ENCODE results near the gene C1orf105.
"Not testable (repeated sequence)": the region's sequence is repeated elsewhere in the genome, so short reads cannot be mapped to it uniquely, and the experiment has no call there.

Gene C1orf105, protein sequence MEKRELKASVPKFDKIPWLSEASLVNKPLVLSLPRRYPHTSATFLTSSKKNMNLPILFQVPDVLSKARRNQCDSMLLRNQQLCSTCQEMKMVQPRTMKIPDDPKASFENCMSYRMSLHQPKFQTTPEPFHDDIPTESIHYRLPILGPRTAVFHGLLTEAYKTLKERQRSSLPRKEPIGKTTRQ

DNA sequence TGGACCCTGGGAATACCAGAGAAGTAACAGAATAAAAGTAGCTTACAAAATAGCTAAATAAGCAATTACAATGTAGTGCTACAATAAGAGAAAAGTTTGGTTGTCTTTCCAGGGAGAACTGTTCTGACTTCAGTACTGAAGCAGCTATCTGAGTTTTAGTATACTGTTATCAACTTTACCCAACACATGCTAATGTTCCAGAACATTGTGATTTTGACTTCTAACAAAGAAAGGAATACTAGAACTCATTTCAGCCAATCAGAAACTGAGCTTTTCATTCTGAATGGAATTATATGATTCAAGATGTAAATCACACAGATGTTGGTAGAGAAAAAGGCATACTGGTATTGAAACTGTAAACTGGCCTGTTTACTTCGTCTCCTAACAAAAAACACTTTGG is at the start of gene C1orf105:
TSS of gene C1orf105 (plus strand) at position 301 of the 400 bp plus-strand sequence. CDS start 201 bp downstream, outside the sequence.
- DNase-seq (ENCODE audit: low read depth in 3 of 3): no peak

- DNase-seq (ENCODE audit: low read depth in 3 of 3): not testable (repeated sequence)
Measured at GRCh38 chr1:172371646-172372045, 48.8 kb upstream of the C1orf105 start.

DNA sequence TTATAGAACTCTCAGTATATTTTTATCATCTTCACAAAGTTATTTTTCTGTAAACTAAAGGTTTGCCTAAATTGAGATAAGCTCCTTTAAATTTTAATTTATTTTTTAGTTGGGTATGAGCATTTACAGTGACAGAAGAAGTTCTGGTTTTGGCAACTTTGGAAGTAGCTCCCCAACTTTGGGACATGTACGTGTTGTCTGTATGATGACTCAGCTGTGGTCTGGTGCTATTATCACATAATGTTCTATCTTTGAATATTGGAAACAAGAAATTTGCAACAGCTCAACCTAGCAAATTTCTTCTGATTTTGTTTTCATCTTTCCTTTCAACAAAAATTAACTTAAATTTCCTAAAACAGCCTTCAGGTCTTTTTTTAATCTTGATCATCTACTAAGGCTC is 46.6 kb upstream of the C1orf105 start:
- DNase-seq (ENCODE audit: low read depth in 3 of 3): no peak

DNA sequence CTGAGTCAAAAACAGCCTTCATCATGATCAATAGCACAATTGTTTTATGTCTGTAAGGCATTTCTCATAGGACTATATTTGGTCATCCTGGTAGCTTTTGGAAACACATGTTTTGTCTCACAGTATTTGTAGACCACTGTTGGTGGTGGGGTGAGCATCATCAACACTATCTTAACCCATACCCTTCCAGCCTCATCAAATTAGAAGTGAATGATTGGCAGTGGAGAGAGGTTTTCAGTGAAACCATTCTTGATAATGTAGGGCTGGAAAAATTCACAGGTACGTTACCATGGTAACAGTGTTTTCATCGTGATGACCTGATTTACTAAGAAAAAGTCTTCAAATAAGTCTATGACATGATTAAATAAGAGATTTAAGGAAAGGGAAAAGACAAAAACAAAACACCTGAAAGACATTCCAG is 45.3 kb upstream of the C1orf105 start:
- DNase-seq (ENCODE audit: low read depth in 3 of 3): no peak

- DNase-seq (ENCODE audit: low read depth in 3 of 3): no peak
Measured at GRCh38 chr1:172376431-172376830, 44.1 kb upstream of the C1orf105 start.

GRCh38 chr1:172377565-172377964 is 42.9 kb upstream of the C1orf105 start:
- DNase-seq (ENCODE audit: low read depth in 3 of 3): no peak

- DNase-seq (ENCODE audit: low read depth in 3 of 3): no peak
Measured at GRCh38 chr1:172378109-172378760, 42.2 kb upstream of the C1orf105 start.

GRCh38 chr1:172380441-172381244 is 39.8 kb upstream of the C1orf105 start:
- DNase-seq (ENCODE audit: low read depth in 3 of 3): peak in 1 of 3 experiments; percentile 10

- no peak for DNase-seq (ENCODE audit: low read depth in 3 of 3)
Measured at GRCh38 chr1:172381946-172382345, 38.5 kb upstream of the C1orf105 start.

- DNase-seq (ENCODE audit: low read depth in 3 of 3): no peak
Measured at GRCh38 chr1:172382406-172382805, 38.1 kb upstream of the C1orf105 start.

GRCh38 chr1:172382990-172383389 is 37.5 kb upstream of the C1orf105 start:
- DNase-seq (ENCODE audit: low read depth in 3 of 3): no peak

DNA sequence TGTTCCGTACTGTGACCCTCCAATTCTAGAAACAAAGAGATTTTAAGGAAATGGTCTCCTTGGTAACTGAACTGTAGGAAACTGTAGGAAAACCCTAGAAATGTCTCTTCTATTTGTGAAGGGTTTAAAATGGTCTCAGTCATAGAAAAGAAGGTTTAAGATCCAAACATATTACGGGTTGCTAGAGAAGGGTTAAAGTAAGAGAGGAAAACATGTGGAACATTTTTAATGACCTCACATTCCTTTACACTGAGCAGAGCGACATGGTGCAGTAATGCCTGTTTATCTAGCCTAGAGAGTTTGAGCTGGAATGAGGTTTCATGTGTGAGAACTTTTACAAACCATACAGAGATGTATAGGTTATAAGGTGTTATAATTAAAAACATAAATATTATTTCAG is 36.9 kb upstream of the C1orf105 start:
- DNase-seq (ENCODE audit: low read depth in 3 of 3): no peak

DNA sequence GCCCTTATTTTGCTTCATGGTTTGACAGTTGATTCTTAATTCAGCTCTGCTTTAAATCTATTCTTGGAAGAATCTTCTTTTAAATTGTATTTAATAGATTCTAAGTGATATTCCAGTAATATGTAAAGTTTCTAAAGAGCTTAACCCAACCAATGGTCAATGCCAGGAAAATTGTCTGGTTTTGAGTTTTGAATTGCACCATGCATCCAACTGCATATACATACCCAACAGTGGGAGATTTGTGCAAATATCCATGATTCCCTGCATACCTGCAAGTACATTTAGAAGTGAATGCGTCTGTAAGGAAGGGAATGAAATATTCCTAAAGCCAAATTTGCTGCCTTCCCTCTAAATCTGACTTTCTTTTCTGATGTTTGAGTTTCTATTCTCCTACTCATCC is 35.8 kb upstream of the C1orf105 start:
- DNase-seq (ENCODE audit: low read depth in 3 of 3): no peak

DNA sequence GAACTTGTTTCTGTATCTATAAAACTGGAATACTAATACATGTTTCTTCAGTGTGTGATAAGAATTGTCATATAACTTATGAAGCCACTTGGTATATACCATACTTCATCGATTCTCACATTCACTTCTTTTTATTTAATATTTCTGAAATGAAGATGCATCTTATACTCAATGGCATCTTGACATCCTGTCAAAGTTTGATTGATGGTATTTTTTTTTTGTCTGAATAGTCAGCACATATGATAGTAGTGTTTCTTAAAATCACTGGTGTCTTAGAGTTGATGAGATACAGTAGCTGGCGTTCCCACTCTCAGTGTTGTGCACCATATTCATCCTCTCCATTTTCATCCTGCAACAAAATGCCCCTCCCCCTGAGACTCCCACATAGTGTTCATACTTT is 34.4 kb upstream of the C1orf105 start:
- DNase-seq (ENCODE audit: low read depth in 3 of 3): no peak

DNA sequence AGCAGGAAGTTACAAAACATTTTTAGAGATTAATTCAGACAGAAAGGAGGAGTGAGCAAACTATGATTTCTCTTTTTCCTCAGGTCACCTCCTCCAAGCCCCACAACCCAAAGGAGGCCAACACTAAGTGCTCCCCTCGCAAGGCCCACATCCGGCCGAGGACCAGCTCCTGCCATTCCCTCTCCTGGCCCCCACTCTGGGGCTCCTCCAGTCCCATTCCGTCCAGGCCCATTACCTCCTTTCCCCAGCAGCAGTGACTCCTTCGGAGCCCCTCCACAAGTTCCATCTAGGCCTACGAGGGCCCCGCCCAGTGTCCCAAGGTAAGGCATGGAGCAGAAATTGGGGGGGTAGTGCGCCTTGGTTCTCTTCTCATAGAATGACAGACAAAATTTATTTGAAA is 32.0 kb upstream of the C1orf105 start:
- DNase-seq (ENCODE audit: low read depth in 3 of 3): no peak

- DNase-seq (ENCODE audit: low read depth in 3 of 3): no peak
Measured at GRCh38 chr1:172390301-172390682, 30.2 kb upstream of the C1orf105 start.

DNA sequence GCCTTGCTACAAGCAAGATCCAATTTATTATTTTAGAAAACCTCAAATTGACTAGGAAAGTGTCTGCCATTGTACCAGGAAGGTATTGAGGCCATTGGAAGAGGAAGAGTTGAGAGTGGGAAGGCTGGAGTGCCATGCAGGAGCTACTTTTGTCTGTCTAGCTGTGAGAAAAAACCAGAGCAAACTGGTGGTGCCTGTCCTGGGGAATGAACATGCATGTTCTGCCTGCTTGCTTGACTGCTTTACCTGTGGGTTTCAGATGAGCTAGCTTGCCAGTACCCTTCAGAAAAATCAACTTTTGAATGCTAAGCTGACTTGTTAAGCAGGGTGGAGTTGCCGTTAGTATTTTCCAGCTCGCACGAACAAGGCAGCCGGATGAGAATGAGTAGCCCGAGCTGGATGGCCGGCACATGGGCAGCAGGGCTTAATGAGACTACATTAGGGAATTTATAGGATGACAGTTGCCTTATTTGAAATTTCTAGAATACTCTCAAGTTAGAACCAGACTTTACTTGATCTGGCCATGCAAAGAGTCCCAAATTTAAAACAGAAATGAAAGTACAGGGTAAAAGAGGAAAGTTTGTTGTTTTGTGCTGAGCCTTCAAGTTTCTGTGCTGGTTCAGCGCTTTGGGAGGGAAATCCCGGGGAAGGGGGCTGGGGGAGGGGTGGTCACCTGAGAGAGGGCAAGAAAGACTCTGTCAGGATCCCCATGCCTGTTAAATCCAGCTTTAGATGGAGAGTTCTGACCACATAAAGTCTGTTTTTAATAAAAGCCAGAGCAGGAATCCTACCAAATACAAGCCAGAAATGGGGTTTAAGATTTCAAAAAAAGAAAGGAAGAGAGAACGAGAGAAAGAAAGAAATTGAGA is 29.6 kb upstream of the C1orf105 start:
- DNase-seq (ENCODE audit: low read depth in 3 of 3): no peak

- no peak for DNase-seq (ENCODE audit: low read depth in 3 of 3)
Measured at GRCh38 chr1:172391976-172392375, 28.5 kb upstream of the C1orf105 start.

DNA sequence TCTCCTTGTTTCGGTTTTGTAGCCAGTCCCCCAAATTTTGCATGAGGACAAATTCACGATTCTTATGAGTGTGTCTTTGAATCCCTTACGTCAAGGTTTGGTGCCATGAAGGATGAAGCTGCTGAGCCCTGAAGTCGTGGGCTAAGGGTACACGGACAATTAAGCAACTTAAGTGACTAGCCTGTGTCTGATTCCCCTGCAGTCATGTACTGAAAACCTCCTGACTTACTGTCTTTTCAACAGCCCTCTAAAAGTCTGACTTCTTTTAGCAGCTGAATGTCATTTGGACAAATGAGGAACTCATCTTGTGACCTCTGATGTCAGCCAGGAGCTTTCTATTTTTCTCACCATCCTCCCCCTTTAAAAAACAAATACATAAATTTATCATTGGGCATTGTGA is 27.1 kb upstream of the C1orf105 start:
- no peak for DNase-seq (ENCODE audit: low read depth in 3 of 3)

DNA sequence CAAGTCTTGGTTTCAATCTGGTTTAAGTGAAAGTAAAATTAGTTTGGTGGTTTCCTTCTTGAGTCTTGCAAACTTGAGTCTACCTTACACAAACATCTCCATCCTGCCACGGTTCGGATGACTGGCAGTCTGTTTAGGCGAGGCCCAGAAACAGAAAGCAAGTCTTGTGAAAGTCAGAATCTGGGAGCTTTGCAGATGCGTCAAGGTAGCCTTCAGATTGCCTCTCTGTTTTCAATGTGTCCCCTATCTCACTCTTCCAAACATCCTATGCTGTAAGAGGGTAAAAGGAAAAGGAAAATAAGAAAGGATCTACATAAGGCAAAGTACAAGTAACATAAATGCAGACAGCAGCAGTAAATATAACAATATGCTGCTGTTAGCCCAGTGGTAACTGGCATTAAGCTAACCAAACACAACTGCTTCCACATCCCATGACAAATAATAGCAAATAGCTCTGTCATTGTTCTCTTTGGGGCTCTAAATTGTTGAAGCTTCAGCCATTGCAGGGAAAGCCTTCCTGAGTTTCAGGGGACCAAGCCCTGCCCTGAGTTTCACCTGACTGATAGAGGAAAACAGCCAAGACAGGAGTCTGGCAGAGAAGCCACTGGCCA is 26.2 kb upstream of the C1orf105 start:
- DNase-seq (ENCODE audit: low read depth in 3 of 3): peak; percentile 47 to 63 (median 63)

GRCh38 chr1:172394811-172395210 is 25.7 kb upstream of the C1orf105 start:
- no peak for DNase-seq (ENCODE audit: low read depth in 3 of 3)

All from stimulated activated CD4-positive, alpha-beta T cell treated with anti-CD3 and anti-CD28 coated beads, TNF-alpha, amount 100 ng/mL, for 24 hours (primary cell).